Measurements from ENCODE around the gene GAD1.

GAD1 gene

DNA sequence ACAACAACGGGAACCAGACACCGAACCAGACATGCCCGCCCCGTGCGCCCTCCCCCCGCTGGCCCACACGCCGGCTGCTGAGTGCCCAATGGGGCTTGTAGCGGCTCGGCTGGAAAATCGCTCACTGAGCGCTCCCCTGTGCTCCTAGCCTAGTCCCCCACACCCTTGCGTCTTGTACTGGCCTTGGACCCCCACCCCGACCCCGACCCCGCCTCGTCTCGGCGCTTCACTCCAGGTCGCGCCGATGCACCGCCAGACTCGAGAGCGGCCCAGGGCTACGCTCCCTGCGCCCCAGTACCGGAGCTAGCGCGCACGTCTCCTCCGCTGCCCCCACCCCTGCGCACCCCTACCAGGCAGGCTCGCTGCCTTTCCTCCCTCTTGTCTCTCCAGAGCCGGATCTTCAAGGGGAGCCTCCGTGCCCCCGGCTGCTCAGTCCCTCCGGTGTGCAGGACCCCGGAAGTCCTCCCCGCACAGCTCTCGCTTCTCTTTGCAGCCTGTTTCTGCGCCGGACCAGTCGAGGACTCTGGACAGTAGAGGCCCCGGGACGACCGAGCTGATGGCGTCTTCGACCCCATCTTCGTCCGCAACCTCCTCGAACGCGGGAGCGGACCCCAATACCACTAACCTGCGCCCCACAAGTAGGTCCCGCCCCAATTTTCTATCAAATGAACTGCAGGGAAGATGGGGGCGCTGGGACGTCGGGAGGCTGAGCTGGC is 1.5 kb downstream of the GAD1 start:
- peak; percentile 37 for DNase-seq

DNA sequence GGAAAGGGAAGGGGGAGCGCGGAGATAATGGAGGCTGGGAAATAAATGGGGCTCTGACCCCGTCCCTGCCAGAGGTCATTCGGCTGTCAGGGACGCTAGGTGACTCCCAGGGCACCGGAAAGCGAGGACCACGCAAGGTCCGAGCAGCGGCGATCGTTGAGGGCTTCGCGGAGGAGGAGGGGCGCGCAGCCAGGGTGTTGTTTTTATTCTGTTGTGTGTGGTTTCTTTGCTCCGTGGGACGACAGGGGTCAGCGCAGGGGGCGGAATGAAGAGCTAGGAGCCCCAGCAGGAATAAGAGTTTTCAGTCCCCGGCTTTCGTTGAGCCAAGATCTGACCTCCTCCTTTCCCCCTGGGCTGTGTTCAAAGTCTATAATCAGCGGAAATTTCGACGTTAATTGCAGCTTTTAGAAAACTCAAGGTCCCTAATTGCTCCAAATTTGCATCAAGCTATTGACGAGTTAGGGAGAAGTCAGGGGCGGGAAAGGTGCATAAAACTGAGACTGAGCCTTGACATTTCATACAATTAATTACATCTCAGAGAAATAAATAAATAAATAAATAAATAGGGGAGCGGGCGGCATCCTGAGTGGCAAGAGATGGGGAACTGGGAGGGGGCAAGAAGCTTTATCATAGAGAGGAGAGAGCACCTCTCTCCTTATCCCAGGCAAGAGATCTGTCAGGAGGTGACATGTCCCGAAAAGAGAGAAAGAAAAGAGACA is 2.2 kb downstream of the GAD1 start:
- DNase-seq, result no peak

DNA sequence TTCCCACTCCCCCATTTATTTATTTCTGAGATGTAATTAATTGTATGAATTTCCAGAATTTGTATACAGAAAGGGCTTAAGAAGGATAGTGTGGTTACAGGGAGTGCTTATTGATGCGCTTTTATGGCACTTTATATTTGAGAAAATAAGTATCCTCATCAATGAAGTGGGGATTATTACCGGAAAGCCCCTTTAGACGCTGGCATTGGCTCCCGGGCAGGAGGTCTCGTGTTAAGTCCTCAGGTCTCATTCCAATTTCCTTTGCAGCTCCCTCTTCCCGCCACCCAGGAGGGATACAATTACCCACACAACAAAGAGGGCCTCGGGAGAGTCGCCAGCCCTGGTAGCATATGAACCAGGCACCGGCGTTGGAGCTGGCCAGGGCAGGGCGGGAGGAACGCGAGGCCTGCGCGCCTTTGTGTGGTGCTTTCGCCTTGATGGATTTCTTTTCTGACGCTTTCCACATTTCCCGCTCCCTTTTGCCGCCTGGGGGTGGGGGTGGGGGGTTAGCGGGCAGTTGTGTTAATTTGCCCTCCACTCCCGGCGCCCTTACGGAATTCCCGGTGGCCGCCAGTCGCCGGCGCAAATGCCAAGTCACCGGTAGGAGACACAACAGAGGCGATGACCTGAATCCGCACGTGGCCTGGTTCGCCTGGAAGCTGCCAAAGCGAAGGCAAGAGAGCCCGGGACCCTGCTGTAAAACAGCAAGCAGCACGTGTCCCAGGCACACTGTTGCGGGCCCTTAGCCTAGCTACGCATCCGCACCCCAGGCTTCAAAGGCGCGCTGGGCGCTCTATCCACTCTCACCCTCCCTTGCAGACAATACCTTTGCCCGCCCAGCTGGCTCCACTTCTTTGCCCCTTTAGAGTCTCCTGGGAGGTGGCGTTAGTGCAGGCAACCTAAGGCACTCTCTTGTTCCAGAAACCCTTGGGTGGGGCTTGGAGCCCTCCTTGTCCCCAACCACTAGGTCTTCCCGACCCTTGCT is 3.3 kb downstream of the GAD1 start:
- no peak for DNase-seq

DNA sequence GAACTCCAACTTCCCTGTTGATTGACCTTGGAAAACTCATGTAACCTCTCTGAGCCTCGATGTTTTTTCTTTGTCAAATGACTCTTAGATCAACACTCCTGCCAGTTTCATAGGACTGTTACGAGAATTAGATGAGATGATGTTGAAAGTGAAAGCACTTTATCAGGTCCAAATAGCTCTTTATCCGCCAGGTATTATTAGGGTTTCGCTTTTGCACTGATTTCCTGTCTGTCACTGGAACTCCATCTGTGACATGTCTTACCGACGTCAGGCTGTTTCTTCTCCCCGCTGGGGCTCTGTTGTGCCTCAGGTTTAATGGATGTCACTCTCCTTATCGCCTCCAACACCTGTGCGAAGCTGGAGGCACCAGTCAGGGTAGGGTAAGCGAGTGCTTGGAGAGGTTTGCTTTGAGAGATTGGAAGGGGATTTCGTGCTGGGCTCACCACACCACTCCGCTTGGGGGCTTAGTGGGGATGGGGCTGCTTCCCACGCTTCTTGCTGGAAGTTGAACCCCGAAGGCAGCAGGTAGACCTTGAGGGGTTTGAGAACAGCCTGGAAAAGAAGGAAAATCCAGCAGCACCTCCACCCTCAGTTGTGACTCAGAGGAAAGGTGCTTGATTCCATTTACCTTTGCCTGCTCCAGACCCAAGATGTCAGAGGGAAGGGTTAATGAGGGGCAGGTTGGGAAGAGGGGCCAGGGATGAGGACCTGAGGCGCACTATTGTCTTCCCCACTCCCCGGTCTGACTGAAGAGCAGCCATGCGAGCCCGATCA is 4.3 kb downstream of the GAD1 start:
- DNase-seq, result no peak

DNA sequence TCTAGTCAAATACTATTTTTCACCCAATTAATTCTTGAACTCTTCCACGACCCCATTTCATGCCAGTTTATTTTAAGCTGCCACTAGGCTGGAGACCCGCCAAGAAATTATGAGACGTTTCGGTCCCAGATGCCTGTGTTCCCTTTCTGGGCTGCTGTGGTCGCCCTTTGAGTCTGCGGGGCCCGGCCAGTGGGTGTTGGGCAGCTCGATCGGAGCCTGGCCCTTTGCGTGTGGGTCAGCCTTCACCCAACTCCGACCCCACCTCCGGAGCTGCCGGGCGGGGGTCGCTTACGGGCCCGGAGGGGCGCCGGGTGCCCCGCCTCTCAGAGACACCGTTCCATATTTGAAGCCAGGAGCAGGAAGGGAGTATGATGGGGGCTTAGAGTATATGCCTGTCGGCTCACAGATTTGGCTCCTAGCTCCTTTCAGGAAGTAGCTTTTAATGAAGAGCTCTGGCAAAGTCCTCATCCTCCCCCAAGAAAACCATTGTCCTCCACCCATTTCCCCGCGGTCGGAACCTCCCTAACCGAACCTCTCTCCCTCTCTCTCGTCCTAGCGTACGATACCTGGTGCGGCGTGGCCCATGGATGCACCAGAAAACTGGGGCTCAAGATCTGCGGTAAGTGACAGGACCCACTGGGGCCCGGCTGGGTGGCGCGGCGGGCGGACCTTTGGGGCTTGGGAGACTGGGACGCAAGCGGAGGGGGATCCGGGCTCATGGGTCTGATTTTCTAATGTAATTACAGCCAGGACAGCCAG is 5.0 kb downstream of the GAD1 start:
- no peak for DNase-seq

DNA sequence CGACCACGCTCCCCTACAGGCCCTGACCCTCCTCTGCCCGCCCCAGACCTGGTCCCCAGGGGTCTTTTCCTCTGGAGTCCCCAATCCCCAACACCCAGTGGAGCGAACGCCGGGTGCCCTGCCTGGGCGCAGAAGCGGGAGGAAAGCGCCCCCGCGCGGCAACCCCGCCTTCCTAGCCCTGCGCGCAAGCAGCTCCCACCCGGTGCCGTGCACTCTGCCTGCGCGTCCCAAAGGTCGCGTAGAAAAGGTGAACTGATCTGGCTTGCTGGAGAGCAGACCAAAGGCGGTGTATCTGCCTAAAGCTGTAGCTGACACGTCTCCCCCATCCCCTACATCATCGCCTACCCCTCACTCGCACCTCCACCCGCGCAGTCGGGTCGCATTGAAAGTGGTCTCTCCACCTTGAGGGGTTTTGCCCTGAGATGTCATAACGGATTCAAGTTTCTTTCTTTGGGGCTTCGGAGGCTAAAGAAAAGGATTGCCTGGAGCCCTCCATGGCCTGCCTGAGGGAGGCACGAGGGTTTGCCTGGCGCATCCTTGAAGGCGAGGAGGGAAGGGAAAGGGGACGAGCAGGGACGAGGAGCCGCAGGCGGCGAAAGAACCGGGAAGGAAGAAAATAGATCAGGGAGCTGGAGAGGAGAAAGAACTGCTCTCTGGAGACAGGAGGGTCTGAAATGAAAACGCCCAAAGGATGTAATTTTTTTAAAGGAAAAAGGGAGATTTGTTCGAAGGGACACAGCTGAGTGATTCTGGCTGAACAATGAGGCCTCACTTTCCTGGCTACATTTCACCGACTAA is 5.8 kb downstream of the GAD1 start:
- DNase-seq, result no peak

DNA sequence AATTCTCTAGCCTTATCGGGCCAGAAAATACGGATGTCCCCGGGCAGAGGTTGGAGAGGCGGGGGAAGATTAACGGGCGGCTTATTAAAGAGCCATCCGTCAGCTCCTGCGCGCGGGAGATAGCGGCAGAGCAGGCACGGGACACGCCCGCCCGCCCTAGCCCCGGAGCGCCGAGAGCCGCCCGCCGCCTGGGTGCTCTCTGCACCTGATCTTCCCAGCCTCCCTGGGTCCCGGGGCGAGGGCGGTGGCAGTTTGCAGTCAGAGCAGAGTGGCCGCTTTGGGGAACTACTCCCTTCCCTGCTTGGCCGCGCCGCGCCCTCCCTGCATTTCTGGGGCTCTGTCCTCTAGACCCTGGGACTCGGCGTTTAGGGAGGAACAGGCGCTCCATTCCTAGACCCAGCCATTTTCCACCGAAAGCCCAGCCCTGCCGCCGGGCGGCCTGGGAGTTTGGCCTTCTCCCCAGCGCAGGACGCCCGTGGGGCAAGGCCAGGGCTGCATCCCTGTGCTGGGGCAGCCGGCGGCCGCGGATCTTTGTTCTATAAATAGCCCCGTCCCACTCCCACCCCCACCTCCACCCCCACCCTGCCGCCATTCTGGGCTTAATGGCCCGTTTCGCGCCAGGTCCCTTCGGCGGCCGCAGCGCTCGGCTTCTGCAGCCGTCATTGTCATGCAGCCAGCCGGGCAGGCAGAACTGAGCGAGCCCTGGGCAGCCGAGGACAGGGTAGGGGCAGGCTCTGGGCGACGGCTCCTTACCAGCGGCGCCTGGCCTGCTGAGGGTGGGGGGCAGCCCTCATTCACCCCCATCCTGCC is 6.6 kb downstream of the GAD1 start:
- peak; percentile 37 for DNase-seq

DNA sequence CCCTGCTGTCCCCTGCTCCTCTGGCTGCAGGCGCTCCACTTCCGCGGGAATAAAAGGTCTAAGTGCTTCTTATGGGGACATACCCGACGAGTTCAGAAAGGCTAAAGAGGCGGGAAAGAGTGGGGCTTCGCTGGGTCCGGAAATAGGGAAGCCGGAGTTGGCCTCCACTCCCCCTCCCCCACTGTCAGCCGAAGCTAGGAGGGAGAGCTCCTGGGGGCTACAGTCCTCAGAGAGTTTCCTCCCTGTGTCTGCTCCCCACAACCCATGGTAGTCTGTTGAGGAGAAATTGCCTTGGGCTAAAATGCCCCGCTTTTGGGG is 7.2 kb downstream of the GAD1 start:
- no peak for DNase-seq

DNA sequence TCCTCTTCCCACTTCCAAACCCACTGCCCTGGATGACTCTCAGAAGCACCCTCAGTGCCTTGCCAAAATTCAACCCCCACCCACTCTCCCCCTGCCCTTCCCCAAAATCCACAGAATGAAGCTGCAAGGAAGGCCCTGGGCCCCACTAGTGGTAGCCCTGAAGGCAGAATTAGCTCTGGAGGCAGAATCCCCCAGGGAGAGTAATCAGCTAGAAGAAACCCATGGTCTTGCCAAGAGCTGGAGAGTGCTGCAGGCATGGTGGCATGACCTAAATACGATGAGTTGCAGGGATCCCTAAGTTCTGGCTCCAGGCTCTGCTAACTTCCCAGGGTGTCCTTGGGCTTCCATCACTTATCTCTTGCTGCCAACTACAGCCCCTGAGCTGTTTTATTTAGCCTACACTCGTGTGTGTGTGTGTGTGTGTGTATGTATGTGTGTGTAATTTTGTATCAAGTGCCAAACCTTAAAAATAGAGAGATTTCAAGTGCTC is 7.9 kb downstream of the GAD1 start:
- no peak for DNase-seq

DNA sequence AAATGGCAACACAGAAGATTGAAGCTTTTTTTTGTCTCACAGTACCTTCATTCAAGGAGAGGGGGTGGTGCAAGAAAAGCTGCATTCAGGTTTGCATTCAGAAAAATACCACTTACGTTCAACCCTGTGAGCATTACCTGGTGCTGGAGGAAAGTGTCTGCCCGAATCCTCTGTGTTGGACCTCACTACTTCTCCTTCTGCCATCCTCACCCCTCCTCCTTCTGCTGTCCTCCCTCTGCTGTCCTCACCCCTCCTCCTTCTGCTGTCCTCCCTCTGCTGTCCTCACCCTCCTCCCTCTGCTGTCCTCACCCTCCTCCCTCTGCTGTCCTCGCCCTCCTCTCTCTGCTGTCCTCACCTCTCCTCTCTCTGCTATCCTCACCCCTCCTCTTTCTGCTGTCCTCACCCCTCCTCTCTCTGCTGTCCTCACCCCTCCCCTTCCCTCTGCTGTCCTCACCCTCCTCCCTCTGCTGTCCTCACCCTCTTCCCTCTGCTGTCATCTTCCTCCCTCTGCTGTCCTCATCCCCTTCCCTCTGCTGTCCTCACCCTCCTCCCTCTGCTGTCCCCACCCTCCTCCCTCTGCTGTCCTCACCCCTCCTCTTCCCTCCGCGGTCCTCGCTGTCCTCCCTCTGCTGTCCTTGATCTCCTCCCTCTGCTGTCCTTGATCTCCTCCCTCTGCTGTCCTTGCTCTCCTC is 11.3 kb downstream of the GAD1 start:
- DNase-seq, result no peak

DNA sequence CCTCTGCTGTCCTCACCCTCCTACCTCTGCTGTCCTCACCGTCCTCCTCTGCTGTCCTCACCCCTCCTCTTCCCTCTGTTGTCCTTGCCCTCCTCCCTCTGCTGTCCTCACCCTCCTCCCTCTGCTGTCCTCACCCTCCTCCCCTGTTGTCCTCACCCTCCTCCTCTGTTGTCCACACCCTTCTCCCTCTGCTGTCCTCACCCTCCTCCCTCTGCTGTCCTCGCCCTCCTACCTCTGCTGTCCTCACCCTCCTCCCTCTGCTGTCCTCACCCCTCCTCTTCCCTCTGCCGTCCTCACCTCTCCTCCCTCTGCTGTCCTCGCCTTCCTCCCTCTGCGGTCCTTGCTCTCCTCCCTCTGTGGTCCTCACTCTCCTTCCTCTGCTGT is 11.8 kb downstream of the GAD1 start:
- DNase-seq, result no peak

DNA sequence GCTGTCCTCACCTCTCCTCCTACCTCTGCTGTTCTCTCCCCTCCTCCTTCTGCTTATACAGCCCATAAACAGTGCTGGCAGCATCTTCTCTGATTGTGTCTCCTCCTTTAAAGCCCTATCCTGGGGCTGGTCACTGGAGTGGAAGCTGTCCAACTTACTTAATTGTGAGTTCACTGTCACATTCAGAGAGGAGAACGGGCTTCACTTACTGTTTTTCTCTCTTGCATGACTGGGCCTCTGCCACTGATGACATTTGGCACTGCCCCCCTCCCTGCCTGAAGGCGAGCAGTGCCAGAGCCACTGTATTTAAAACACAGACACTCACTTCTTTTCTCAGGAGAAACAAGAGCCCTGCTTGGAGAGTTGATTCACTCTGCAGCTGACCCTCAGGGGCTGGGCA is 12.3 kb downstream of the GAD1 start:
- DNase-seq, result no peak

DNA sequence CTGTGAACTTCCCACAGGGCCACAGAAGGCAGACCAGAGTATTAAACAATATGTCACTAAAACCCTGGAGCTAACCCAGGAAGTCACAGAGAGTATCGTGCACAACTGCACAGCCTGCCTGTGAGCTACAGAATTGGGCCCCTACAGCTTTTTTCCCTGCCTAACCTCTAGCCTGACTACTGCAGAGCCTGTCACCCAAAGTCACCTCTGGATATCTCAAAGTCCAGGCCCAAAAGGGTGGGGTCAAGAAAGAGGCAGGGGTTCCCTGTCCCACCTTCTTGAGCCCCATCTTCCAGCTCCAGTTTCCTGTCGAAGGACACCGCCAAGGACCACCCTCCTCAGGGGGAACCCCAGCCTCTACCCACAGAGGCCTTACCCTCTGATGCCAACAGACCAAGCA is 13.5 kb downstream of the GAD1 start:
- DNase-seq, result no peak

DNA sequence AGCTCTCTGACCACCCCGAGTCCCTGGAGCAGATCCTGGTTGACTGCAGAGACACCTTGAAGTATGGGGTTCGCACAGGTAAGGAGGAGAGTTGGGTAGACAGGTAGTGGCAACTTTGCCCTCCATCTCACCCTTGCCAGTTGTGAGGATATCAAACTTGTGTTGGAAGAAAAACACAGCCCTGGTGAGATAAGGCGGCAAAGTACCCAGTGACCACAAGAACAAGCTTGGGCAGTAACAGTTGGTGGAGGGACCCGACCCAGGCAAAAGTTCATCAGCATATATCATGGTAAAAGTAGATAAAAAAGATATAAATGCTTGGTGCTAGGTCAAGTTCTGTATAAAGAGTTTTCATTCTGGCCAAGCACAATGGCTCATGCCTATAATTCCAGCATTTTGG is 14.4 kb downstream of the GAD1 start:
- DNase-seq, result no peak

DNA sequence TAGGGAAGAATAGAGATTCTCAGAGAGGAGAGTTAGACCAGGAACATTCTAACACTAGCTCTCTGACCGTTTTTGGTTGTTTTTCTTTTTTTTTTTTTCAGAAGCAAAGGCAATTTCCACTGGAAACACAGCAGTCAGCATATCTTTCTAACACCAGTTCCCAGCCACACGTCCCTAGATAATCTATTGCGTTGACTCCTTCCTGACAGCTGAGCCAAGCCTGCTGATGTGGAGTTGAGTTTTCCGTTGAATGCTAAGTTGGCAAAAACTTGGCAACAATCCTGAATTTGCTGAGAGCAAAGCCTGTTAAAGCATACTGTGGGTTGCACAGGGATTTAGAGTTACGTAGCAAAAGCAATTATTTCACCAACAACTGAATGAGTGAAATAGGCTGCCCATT is 19.3 kb downstream of the GAD1 start:
- no peak for DNase-seq

DNA sequence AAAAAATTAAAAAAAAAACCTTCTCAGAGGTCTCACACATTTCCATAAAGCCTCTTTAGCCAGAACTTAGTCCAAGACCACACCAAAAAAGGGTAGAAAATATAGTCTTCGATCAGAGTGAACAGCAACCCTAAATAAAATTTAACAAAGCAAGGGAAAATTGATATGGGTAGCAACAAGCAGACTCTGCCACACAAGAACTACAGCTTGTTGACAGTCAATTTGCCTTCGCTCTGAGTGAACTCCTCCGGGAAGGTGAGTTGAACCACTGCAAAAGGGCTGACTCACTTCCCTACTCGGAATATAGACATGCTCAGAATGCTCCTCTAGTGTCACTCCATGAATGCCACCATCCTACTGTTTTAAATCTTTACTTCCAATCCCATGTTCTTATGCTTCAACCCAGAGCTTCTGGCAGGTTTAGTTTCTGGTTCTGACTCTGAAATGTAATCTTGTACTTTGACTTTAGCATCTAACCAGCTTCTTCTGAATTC is 24.1 kb downstream of the GAD1 start:
- DNase-seq, result no peak

DNA sequence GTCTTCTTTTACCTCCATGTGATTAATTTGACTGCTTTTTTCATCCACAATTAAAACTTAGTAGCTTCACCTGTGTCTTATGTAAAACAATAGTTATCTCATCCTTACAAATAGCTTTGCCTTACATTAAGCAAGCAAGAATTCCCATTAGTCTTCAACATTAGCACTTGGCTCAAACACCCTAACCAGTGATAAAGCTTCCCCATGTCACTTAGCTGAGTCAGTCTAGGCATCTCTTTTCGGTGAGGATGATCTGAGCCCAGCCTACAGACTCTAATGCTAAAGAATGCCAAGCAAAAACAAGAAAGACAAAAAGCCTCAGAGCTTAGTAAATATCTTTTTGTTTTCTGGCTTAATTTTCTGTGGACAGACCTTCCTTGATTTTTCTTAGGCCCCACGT is 26.1 kb downstream of the GAD1 start:
- no peak for DNase-seq

DNA sequence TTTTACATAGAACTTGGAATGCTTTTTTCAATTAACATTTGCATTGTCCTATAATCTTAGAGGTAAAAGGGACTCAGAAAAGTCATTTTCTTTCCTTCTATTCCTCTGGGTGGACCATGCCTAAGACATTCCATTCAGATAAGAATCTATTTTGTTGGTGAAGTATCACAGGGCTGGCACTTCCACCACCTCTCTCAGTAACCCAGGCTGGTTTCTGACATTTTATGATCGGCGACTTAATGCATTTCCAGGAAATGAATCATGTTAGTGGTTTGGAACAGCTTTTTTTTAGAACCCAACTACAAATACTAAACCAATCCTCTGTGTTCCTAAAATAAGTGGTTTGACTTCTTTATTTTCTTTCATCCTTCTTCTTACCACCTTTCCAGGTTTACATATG is 27.0 kb downstream of the GAD1 start:
- no peak for DNase-seq

DNA sequence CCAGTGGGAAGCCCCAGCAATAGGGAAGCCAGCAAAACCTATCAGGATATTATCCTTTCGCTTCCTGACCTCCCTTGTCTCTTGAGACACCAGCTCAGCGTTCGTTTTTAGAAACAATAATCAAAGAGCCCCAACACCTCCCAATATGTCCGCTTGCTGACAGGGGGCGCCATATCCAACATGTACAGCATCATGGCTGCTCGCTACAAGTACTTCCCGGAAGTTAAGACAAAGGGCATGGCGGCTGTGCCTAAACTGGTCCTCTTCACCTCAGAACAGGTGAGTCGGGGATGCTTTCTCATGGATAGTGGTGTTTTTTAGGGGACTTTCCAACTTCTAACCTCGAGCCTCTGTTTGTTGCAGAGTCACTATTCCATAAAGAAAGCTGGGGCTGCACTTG is 28.7 kb downstream of the GAD1 start:
- no peak for DNase-seq

DNA sequence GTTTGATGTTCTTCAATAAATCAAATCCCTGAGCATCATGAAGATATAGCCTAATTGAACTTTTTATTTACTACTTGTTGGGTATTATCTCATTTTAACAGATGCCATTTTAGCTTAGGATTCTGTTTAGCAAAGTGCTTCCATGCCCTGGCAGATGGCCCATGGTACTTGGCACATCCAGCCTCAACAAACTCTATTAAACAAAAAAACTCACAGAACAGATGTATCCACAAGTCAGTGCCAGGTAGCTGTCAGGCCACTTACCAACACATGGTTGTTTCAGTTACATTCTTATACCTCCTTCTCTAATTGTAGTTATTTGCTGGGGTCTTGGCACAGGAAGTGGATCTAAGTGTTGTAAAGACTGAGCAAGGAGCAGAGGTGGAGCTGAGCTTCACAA is 29.6 kb downstream of the GAD1 start:
- no peak for DNase-seq
